GM12873 (cell line): Measurements from ENCODE around the gene GFPT2.
A peak's percentile ranks its signal among the peaks of the same experiment; 100 is the strongest.

ENCODE experiments used
- TF ChIP-seq, protein P1 (sequence below): IDR thresholded peaks from 2 replicates; pipeline ENCODE4 v1.5.1; 2012; ENCODE audit warnings: low read depth, mild to moderate bottlenecking, moderate library complexity, low read length, control low read depth; ENCODE audit not compliant: insufficient read depth; ENCODE audit errors: missing control alignments

Gene GFPT2

GRCh38 chr5:180324601-180324950 lies 28.6 kb downstream of the GFPT2 start:
- TF ChIP-seq, protein P1, sequence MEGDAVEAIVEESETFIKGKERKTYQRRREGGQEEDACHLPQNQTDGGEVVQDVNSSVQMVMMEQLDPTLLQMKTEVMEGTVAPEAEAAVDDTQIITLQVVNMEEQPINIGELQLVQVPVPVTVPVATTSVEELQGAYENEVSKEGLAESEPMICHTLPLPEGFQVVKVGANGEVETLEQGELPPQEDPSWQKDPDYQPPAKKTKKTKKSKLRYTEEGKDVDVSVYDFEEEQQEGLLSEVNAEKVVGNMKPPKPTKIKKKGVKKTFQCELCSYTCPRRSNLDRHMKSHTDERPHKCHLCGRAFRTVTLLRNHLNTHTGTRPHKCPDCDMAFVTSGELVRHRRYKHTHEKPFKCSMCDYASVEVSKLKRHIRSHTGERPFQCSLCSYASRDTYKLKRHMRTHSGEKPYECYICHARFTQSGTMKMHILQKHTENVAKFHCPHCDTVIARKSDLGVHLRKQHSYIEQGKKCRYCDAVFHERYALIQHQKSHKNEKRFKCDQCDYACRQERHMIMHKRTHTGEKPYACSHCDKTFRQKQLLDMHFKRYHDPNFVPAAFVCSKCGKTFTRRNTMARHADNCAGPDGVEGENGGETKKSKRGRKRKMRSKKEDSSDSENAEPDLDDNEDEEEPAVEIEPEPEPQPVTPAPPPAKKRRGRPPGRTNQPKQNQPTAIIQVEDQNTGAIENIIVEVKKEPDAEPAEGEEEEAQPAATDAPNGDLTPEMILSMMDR: no peak

- TF ChIP-seq, protein P1: no peak
Measured at GRCh38 chr5:180323941-180324600, 29.1 kb downstream of the GFPT2 start.

DNA sequence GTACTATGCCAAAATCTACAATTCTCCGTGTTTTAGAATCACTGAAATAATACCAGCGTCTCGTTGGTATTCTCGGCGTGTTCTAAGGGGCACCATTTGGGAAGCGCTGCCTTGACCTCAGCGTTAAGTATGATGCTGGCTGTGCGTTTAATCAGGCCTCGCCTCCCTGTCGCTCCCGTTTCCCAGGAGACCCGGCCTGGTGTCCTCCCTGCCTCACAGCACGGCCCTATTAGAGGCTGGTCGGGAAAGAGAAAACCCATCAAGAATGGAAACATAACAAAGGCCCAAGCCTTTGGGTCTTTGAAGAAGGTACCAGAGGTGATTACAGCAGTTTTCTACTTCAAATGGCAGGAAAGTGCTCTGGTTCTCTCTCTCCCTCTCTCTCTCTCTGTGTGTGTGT lies 30.0 kb downstream of the GFPT2 start:
- TF ChIP-seq, protein P1: no peak

DNA sequence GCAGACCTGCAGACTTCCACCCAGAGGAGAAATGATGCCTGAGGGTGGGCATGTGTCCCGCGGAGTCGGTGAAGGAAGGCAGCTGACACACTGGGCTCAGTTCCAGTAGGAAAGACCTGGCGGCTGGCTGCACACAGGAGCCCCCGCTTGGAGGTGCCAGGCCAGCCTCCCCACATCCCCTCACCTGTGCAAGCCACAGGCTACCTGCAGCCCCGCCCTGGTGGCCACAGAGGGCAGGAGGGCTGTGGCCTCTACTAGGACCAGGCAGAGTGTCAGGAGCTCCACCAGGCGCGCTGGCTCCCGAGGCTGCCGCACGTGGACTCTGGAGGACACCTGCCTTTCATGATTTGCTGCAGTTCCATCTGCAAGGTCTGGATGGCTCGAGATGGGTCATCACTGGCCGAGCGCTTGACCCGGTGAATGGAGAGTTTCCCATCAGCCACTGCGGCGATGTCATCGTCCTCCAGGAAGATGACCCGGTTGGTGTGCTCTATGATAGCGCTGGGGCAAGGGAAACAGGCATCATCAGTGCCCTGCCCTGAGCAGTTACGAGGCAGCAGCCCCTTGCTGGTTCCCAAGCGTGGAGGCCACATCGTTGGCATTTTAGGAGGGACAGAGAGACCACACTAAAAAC lies 34.6 kb downstream of the GFPT2 start:
- TF ChIP-seq, protein P1: no peak

GRCh38 chr5:180316586-180316985 lies 36.5 kb downstream of the GFPT2 start:
- TF ChIP-seq, protein P1: no peak

- TF ChIP-seq, protein P1: peak; percentile 100
Measured at GRCh38 chr5:180315762-180316212, 37.3 kb downstream of the GFPT2 start.

DNA sequence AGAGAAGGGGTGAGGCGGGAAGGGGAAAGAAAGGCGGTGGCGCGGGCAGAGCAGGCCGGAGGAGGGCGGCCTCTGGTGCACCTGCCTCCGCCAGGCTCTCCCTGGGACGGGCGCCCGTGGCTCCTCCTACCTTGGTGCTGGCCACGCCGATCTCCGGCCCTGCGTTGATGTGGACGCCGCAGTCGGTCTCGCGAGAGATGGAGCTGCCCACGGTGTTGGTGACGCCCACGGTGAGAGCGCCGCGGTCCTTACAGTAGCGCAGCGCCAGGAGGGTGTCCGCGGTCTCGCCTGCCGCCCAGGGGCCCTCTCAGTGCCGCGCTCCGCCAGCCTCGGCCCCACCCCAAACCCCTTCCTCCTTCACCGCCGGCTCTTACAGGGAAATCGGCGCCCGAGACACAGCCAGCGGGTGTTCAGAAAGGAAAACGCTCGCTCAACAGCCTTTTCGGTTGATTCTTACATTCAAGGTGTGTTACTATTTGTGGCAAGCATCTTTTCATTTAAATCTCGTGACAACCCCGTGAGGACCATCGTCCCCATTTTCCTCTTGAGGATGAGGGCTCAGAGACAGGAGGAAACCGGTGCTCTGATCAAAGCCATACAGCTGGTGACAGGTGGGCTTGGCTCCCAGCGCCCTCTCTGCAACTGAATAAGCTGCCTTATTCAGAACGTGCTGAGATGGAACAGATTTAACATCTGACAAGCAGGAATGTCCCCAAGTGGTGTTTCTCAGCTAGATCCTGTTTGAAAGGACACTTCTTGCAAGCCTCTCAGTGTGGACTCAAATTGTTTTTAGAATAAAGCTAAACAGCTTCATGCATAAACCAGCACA lies 39.2 kb downstream of the GFPT2 start:
- TF ChIP-seq, protein P1: no peak
